H9 (cell line): ENCODE results near the gene ECSCR. TPM values are rescaled to one million over a fixed set of nuclear protein-coding genes. Genes with fewer than 3 reads are reported as not detected.

Source experiments
- DNase-seq: peaks from one replicate; pipeline ENCODE4 v3.0.0-alpha.2; 2017
- H2AFZ ChIP-seq: one replicate; pipeline ENCODE4 v1.6.1; 2013; ENCODE audit warnings: mild to moderate bottlenecking, low read length, control low read depth, moderate library complexity
- H2AK5ac ChIP-seq: 2 replicates; pipeline ENCODE4 v1.6.1; 2013; ENCODE audit warnings: low read length, control low read depth, mixed read lengths; ENCODE audit not compliant: insufficient read length
- H2BK120ac ChIP-seq: one replicate; pipeline ENCODE4 v1.6.1; 2013; ENCODE audit warnings: low read depth, mild to moderate bottlenecking, low read length, control low read depth, inconsistent platforms; ENCODE audit not compliant: poor library complexity, severe bottlenecking
- H2BK12ac ChIP-seq: 2 replicates; pipeline ENCODE4 v1.6.1; 2013; ENCODE audit warnings: low read length, control low read depth, mixed read lengths, low read depth; ENCODE audit not compliant: insufficient read length
- H2BK15ac ChIP-seq: 2 replicates; pipeline ENCODE4 v1.6.1; 2013; ENCODE audit warnings: low read depth, low read length, control low read depth
- H2BK20ac ChIP-seq: one replicate; pipeline ENCODE4 v1.6.1; 2013; ENCODE audit warnings: low read depth, mild to moderate bottlenecking, low read length, control low read depth, inconsistent platforms; ENCODE audit not compliant: poor library complexity, severe bottlenecking
- H2BK5ac ChIP-seq: 2 replicates; pipeline ENCODE4 v1.6.1; 2013; ENCODE audit warnings: low read length, control low read depth, mixed read lengths; ENCODE audit not compliant: insufficient read length
- H3K14ac ChIP-seq: 2 replicates; pipeline ENCODE4 v1.6.1; 2013; ENCODE audit warnings: low read length, control low read depth; ENCODE audit not compliant: insufficient read depth
- H3K18ac ChIP-seq: 2 replicates; pipeline ENCODE4 v1.6.1; 2013; ENCODE audit warnings: low read depth, mild to moderate bottlenecking, mixed read lengths, low read length, control low read depth; ENCODE audit not compliant: insufficient read length
- H3K23ac ChIP-seq: 2 replicates; pipeline ENCODE4 v1.6.1; 2013; ENCODE audit warnings: low read length, control low read depth, mixed read lengths, low read depth; ENCODE audit not compliant: insufficient read length
- H3K23me2 ChIP-seq: 2 replicates; pipeline ENCODE4 v1.6.1; 2013; ENCODE audit warnings: low read depth, mild to moderate bottlenecking, mixed read lengths, low read length, control low read depth; ENCODE audit not compliant: insufficient read length, poor library complexity, severe bottlenecking
- H3K27ac ChIP-seq: 2 replicates; pipeline ENCODE4 v1.5.1; 2013; ENCODE audit warnings: low read length, control low read depth, mixed read lengths, low read depth; ENCODE audit not compliant: insufficient read length
- H3K27me3 ChIP-seq: 2 replicates; pipeline ENCODE4 v1.6.1; 2013; ENCODE audit warnings: low read length, control low read depth, inconsistent platforms; ENCODE audit not compliant: insufficient read depth
- H3K4ac ChIP-seq: 2 replicates; pipeline ENCODE4 v1.6.1; 2013; ENCODE audit warnings: low read depth, mild to moderate bottlenecking, control low read depth, inconsistent platforms, low read length, moderate library complexity
- H3K4me1 ChIP-seq: 2 replicates; pipeline ENCODE4 v1.6.1; 2013; ENCODE audit warnings: low read length, control low read depth, inconsistent platforms; ENCODE audit not compliant: insufficient read depth
- H3K4me2 ChIP-seq: 2 replicates; pipeline ENCODE4 v1.6.1; 2013; ENCODE audit warnings: low read length, control low read depth, mixed read lengths; ENCODE audit not compliant: insufficient read length, insufficient read depth
- H3K56ac ChIP-seq: 2 replicates; pipeline ENCODE4 v1.6.1; 2013; ENCODE audit warnings: low read depth, mild to moderate bottlenecking, mixed read lengths, low read length, control low read depth; ENCODE audit not compliant: insufficient read length
- H3K79me1 ChIP-seq: 2 replicates; pipeline ENCODE4 v1.6.1; 2013; ENCODE audit warnings: low read depth, mild to moderate bottlenecking, moderate library complexity, low read length, control low read depth, inconsistent platforms; ENCODE audit not compliant: insufficient read depth, poor library complexity, severe bottlenecking
- H3K79me2 ChIP-seq: 2 replicates; pipeline ENCODE4 v1.6.1; 2013; ENCODE audit warnings: low read length, control low read depth, inconsistent platforms; ENCODE audit not compliant: insufficient read depth
- H3K9ac ChIP-seq: 2 replicates; pipeline ENCODE4 v1.6.1; 2013; ENCODE audit warnings: low read length, control low read depth, mixed read lengths; ENCODE audit not compliant: insufficient read length; ENCODE audit errors: extremely low read depth
- H3K9me3 ChIP-seq: one replicate; pipeline ENCODE4 v1.6.1; 2013; ENCODE audit warnings: low read depth, low read length, inconsistent platforms; ENCODE audit not compliant: control insufficient read depth
- H3T11ph ChIP-seq: one replicate; pipeline ENCODE4 v1.6.1; 2013; ENCODE audit warnings: mild to moderate bottlenecking, low read length, control low read depth, inconsistent platforms
- H4K20me1 ChIP-seq: one replicate; pipeline ENCODE4 v1.6.1; 2013; ENCODE audit not compliant: control insufficient read depth, insufficient read length, insufficient read depth
- H4K5ac ChIP-seq: 2 replicates; pipeline ENCODE4 v1.6.1; 2013; ENCODE audit warnings: low read depth, mild to moderate bottlenecking, mixed read lengths, low read length, control low read depth; ENCODE audit not compliant: insufficient read length
- H4K8ac ChIP-seq: replicated peaks from 2 replicates; pipeline ENCODE4 v1.6.1; 2013; ENCODE audit warnings: low read length, control low read depth, mixed read lengths, low read depth; ENCODE audit not compliant: insufficient read length
- H4K91ac ChIP-seq: 2 replicates; pipeline ENCODE4 v1.6.1; 2013; ENCODE audit warnings: low read depth, mild to moderate bottlenecking, moderate library complexity, mixed read lengths, low read length, control low read depth; ENCODE audit not compliant: insufficient read length
- H3K27ac Mint-ChIP-seq, 3 experiments: 2 replicates in 2 of 3; 3 replicates in 1 of 3; pipeline ENCODE4 v1.8.0; 2020 to 2021; ENCODE audit warnings: mixed read lengths in 3 of 3, mild to moderate bottlenecking in 1 of 3, moderate library complexity in 1 of 3
- H3K27me3 Mint-ChIP-seq: 2 replicates; pipeline ENCODE4 v1.8.0; 2021; ENCODE audit warnings: low read depth, mild to moderate bottlenecking, moderate library complexity, mixed read lengths
- H3K36me3 Mint-ChIP-seq, 3 experiments: 2 replicates in 2 of 3; 3 replicates in 1 of 3; pipeline ENCODE4 v1.8.0; 2020 to 2021; ENCODE audit warnings: low read depth in 3 of 3, mixed read lengths in 3 of 3; ENCODE audit not compliant: insufficient read depth in 1 of 3
- H3K4me1 Mint-ChIP-seq, 2 experiments: 2 replicates each; pipeline ENCODE4 v1.8.0; 2020; ENCODE audit warnings: mixed read lengths in 2 of 2
- H3K4me3 Mint-ChIP-seq, 2 experiments: 2 replicates in 1 of 2; 3 replicates in 1 of 2; pipeline ENCODE4 v1.8.0; 2020 to 2021; ENCODE audit warnings: mild to moderate bottlenecking in 2 of 2, mixed read lengths in 2 of 2, moderate library complexity in 1 of 2
- H3K9me3 Mint-ChIP-seq, 2 experiments: 2 replicates in 1 of 2; 3 replicates in 1 of 2; pipeline ENCODE4 v1.8.0; 2020; ENCODE audit warnings: mild to moderate bottlenecking in 2 of 2, mixed read lengths in 2 of 2, moderate library complexity in 1 of 2
- WGBS: extraction: QIAGEN DNeasy Blood & Tissue Kit; methylation state at CpG from one replicate; pipeline ENCODE4 v1.1.7; 2013; ENCODE audit warnings: missing lambda C conversion rate, low lambda C conversion rate, mixed read lengths; ENCODE audit not compliant: insufficient read length; ENCODE audit errors: extremely low coverage; 5-methylcytosine and 5-hydroxymethylcytosine counted together
- total RNA-seq: library from RNA; stranded (reverse); gene quantifications from 2 replicates; pipeline ENCODE4 v1.2.1, GENCODE V29; 2021
- TF ChIP-seq, protein P1 (sequence below): fragments of 200-600 bp; sonication (generic); conservative IDR thresholded peaks from 3 replicates; pipeline ENCODE4 v1.8.0; 2021; ENCODE audit warnings: antibody characterized with exemption, mild to moderate bottlenecking

ECSCR gene
- total RNA-seq, 1 experiment from 2014 or later: 1.6 TPM

DNA sequence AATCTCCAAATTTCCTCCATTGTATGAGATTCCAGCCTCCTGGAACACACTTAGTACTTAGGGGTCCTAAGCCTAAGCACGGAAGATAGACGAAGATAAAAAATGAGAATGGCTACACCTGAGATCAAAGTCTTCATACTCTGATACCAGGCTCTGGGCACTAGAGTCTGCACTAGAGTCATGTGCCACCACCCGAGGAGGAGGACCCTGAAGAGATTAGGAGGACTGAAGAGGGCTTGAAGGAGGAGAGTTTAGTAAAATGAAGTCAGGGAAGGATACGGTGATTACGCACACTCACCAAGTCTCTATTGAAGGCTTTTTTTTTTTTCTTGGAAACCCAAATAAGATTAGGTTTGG lies 58.1 kb downstream of the ECSCR start:
- no peak overlapping the region for H3K27ac ChIP-seq
- H3K56ac ChIP-seq: no peak overlapping the region
- H3K79me1 ChIP-seq: no peaks in the 10 kb centered on the region
- H3K9ac ChIP-seq: peak overlapping the region; percentile 5
- Mint-ChIP-seq H3K4me3 (peak overlapping the region; percentile 91 to 94), H3K27me3 (peaks cover 2% of the 10 kb centered on the region; the same call in 1 of the 2 replicates), H3K27ac (peak overlapping the region; percentile 32 to 92 (median 48); a peak in 6 of 7 replicates), H3K4me1 (peaks cover 16 to 20% of the 10 kb centered on the region in 2 experiments), H3K9me3 (no peaks in the 10 kb centered on the region), H3K36me3 (peaks cover under 1 to 16% (median 12%) of the 10 kb centered on the region in 3 experiments; a peak in 6 of 7 replicates)
- WGBS: no CpG with 5 or more reads among the region's 5 CpGs
- H3K23ac ChIP-seq: no peak overlapping the region
- H3K4ac ChIP-seq: no peak overlapping the region
- H2BK15ac ChIP-seq: no peak overlapping the region
- H2BK20ac ChIP-seq: no peak overlapping the region
- peaks cover 2% of the 10 kb centered on the region; the same call in 1 of the 2 replicates for H3K4me1 ChIP-seq
- no peaks in the 10 kb centered on the region for H3K79me2 ChIP-seq
- H3K18ac ChIP-seq: no peak overlapping the region
- H3K23me2 ChIP-seq: no peaks in the 10 kb centered on the region
- H3K4me2 ChIP-seq: peak overlapping the region; percentile 74
- H4K91ac ChIP-seq: no peak overlapping the region
- no peaks in the 10 kb centered on the region for H4K20me1 ChIP-seq
- TF ChIP-seq, protein P1, sequence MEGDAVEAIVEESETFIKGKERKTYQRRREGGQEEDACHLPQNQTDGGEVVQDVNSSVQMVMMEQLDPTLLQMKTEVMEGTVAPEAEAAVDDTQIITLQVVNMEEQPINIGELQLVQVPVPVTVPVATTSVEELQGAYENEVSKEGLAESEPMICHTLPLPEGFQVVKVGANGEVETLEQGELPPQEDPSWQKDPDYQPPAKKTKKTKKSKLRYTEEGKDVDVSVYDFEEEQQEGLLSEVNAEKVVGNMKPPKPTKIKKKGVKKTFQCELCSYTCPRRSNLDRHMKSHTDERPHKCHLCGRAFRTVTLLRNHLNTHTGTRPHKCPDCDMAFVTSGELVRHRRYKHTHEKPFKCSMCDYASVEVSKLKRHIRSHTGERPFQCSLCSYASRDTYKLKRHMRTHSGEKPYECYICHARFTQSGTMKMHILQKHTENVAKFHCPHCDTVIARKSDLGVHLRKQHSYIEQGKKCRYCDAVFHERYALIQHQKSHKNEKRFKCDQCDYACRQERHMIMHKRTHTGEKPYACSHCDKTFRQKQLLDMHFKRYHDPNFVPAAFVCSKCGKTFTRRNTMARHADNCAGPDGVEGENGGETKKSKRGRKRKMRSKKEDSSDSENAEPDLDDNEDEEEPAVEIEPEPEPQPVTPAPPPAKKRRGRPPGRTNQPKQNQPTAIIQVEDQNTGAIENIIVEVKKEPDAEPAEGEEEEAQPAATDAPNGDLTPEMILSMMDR: no peak
- H3K27me3 ChIP-seq: no peaks in the 10 kb centered on the region
- H2BK120ac ChIP-seq: no peak overlapping the region
- peak overlapping the region; percentile 51 for H2AFZ ChIP-seq
- no peak overlapping the region for H2BK12ac ChIP-seq
- no peak overlapping the region for H4K8ac ChIP-seq
- H2AK5ac ChIP-seq: no peak overlapping the region
- no peak overlapping the region for H3K14ac ChIP-seq
- no peaks in the 10 kb centered on the region for H3K9me3 ChIP-seq
- no peak overlapping the region for H2BK5ac ChIP-seq
- H3T11ph ChIP-seq: no peak overlapping the region
- H4K5ac ChIP-seq: no peak overlapping the region
- DNase-seq: no peak
